Activated T-cell treated with anti-CD3 and anti-CD28 coated beads, Interleukin-2, amount 50 U/mL, for 72 hours (primary cell): ENCODE data around the gene ARHGEF10L. TPM values are rescaled to one million over a fixed set of nuclear protein-coding genes. Genes with fewer than 3 reads are reported as not detected.
"Not testable (repeated sequence)": the region's sequence is repeated elsewhere in the genome, so short reads cannot be mapped to it uniquely, and the experiment has no call there.

Experiments used
- ATAC-seq, 2 donors: fragments of 150-1000 bp; cut with Tn5 transposase; replicated peaks in 1 of 2; 2 replicates each; pipeline ENCODE4 v1.10.0; 2021; ENCODE audit warnings: moderate library complexity in 2 of 2, mild to moderate bottlenecking in 1 of 2
- DNase-seq, 2 donors: peaks; one replicate each; pipeline ENCODE4 v3.0.0; 2021 to 2022; ENCODE audit warnings: mixed read lengths in 1 of 2
- H3K27ac Mint-ChIP-seq: one replicate; pipeline ENCODE4 v1.8.0; 2022; ENCODE audit warnings: mild to moderate bottlenecking, moderate library complexity, mixed read lengths
- H3K27me3 Mint-ChIP-seq: one replicate; pipeline ENCODE4 v1.8.0; 2022; ENCODE audit warnings: low read depth, mixed read lengths
- H3K36me3 Mint-ChIP-seq, 2 donors: one replicate each; pipeline ENCODE4 v1.8.0; 2022; ENCODE audit warnings: mixed read lengths in 2 of 2, mild to moderate bottlenecking in 1 of 2; ENCODE audit not compliant: insufficient read depth in 2 of 2
- H3K4me1 Mint-ChIP-seq: one replicate; pipeline ENCODE4 v1.8.0; 2022; ENCODE audit warnings: low read depth, mixed read lengths
- H3K4me3 Mint-ChIP-seq, 2 donors: one replicate each; pipeline ENCODE4 v1.8.0; 2022; ENCODE audit warnings: mild to moderate bottlenecking in 2 of 2, mixed read lengths in 2 of 2, moderate library complexity in 2 of 2
- H3K9me3 Mint-ChIP-seq, 2 donors: one replicate each; pipeline ENCODE4 v1.8.0; 2022; ENCODE audit warnings: mixed read lengths in 2 of 2
- total RNA-seq, 2 donors: library from RNA; stranded (reverse); gene quantifications; one replicate each; pipeline ENCODE4 v1.2.3, GENCODE V29; 2022

Gene ARHGEF10L
- total RNA-seq, 2 donors from 2014 or later, result not detected

GRCh38 chr1:17741052-17741451 lies 201.6 kb downstream of the ARHGEF10L start:
- H3K36me3 Mint-ChIP-seq, result no peaks in the 10 kb centered on the region
- H3K27me3 Mint-ChIP-seq, result no peaks in the 10 kb centered on the region
- H3K4me1 Mint-ChIP-seq, result no peaks in the 10 kb centered on the region
- no peaks in the 10 kb centered on the region for H3K9me3 Mint-ChIP-seq
- H3K27ac Mint-ChIP-seq, result no peak overlapping the region
- ATAC-seq (no peak), DNase-seq (no peak)
- H3K4me3 Mint-ChIP-seq, result no peak overlapping the region

DNA sequence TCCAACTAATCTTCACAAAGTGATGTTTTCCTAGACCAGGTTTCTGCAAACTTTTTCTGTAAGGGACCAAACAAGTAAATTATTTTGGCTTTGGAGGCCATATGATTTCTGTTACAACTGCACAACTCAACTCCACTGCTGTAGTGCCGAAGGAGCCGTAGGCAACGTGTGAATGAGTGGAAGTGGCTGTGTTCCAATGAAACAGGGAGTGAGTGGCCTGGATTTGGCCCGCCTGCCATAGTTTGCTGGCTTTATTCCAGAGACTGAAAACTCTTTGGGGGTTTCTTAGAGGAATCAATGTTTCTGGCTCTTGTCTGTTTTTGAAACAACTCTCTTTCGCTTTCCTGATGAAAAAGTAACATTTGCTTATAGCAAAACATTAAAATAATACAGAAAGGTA lies 203.1 kb downstream of the ARHGEF10L start:
- Mint-ChIP-seq H3K27me3 (no peaks in the 10 kb centered on the region), H3K9me3 (no peaks in the 10 kb centered on the region), H3K4me3 (no peak overlapping the region), H3K36me3 (no peaks in the 10 kb centered on the region), H3K27ac (no peak overlapping the region), H3K4me1 (no peaks in the 10 kb centered on the region)
- DNase-seq (no peak), ATAC-seq (no peak)

- Mint-ChIP-seq H3K4me3 (no peak overlapping the region), H3K27me3 (no peaks in the 10 kb centered on the region)
- no peak for DNase-seq
Observed at GRCh38 chr1:17743008-17743647, 203.6 kb downstream of the ARHGEF10L start.

GRCh38 chr1:17743925-17744324 lies 204.4 kb downstream of the ARHGEF10L start:
- H3K36me3 Mint-ChIP-seq, result no peaks in the 10 kb centered on the region
- H3K4me3 Mint-ChIP-seq, result no peak overlapping the region
- H3K27me3 Mint-ChIP-seq, result no peaks in the 10 kb centered on the region
- no peak overlapping the region for H3K27ac Mint-ChIP-seq
- no peaks in the 10 kb centered on the region for H3K4me1 Mint-ChIP-seq
- DNase-seq (no peak), ATAC-seq (no peak)
- no peaks in the 10 kb centered on the region for H3K9me3 Mint-ChIP-seq

More at GRCh38 chr1:17743008-17743647, 203.6 kb downstream of the ARHGEF10L start:
- Mint-ChIP-seq H3K27ac (no peak overlapping the region), H3K36me3 (no peaks in the 10 kb centered on the region), H3K4me1 (no peaks in the 10 kb centered on the region), H3K9me3 (no peaks in the 10 kb centered on the region)
- ATAC-seq, result no peak

DNA sequence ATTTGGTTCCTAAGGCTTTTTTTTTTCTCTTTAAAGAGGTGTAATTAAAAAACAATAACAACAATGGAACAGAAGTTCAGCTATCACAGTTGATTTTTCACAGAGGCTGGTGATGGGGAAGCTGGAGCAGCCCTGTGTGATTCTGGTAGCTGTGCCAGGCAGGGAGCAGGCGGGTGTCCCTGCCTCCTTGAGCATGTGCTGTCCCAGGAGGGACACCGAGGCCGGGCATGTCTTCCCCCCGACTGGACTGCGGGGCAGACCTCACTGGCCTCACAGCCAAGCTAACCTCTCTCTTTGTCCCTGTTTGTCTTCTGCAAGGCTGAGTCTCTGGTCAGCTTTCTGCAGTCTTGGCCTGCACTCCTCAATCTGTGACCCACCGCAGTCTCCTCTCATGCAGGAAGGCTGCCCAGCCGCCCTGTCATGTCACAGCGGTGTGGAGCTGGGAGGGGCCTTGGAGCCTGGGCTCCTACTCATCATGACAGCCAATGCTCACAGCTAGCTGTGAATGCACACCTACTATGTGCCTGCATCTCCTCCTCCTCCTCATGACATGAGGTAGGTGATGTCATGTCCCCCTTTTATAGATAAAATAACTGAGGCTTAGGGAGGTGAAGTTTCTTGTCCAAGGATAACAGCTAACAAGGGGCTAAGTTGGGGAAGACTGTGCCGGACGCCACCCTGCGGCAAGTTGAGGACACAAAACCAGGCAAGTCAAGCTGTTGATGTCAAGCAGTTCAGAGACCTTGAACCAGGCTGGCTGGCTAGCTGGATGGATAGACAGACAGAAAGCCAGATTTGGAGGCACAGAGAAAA lies 205.4 kb downstream of the ARHGEF10L start:
- no peaks in the 10 kb centered on the region for H3K4me1 Mint-ChIP-seq
- H3K27ac Mint-ChIP-seq, result no peak overlapping the region
- no peak overlapping the region for H3K4me3 Mint-ChIP-seq
- H3K27me3 Mint-ChIP-seq, result no peaks in the 10 kb centered on the region
- no peak for DNase-seq
- H3K9me3 Mint-ChIP-seq, result no peaks in the 10 kb centered on the region
- no peaks in the 10 kb centered on the region for H3K36me3 Mint-ChIP-seq
- ATAC-seq, result no peak

DNA sequence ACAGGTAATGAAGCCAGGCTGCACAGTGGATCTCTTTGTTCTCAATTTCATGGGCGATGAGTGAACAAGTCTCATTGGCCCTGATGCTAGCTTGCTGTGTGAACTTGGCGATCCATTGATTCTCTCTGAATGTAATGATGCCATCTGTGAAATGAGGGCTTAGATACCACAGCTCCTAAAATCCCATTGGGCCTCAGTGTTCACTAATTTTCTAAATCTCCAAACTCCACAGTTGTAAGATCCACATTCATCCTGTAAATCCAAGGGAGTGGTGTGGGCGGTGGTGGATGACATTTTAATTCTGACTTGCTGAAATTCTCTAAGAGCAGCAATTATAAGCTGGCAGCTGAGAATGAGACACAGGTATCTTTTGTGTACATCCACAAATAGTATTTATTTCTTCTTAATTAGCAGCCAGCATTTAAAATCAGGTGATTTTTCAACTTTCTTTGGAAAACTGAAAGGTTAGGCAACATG lies 206.0 kb downstream of the ARHGEF10L start:
- Mint-ChIP-seq H3K4me1 (no peaks in the 10 kb centered on the region), H3K4me3 (no peak overlapping the region), H3K36me3 (no peaks in the 10 kb centered on the region), H3K27ac (no peak overlapping the region), H3K27me3 (no peaks in the 10 kb centered on the region), H3K9me3 (no peaks in the 10 kb centered on the region)
- DNase-seq (no peak), ATAC-seq (no peak)

- not testable (repeated sequence) for H3K27ac Mint-ChIP-seq, DNase-seq, H3K36me3 Mint-ChIP-seq, H3K4me1 Mint-ChIP-seq, H3K27me3 Mint-ChIP-seq, H3K9me3 Mint-ChIP-seq, ATAC-seq, H3K4me3 Mint-ChIP-seq
Observed at GRCh38 chr1:17746281-17746680, 206.8 kb downstream of the ARHGEF10L start.

GRCh38 chr1:17746920-17747319 lies 207.4 kb downstream of the ARHGEF10L start:
- no peaks in the 10 kb centered on the region for H3K36me3 Mint-ChIP-seq
- H3K27me3 Mint-ChIP-seq, result no peaks in the 10 kb centered on the region
- no peaks in the 10 kb centered on the region for H3K4me1 Mint-ChIP-seq
- no peak overlapping the region for H3K27ac Mint-ChIP-seq
- H3K9me3 Mint-ChIP-seq, result no peaks in the 10 kb centered on the region
- no peak overlapping the region for H3K4me3 Mint-ChIP-seq
- no peak for DNase-seq
- ATAC-seq, result no peak

Other genes starting within 250 kb of the ARHGEF10L start
- gene PADI4, start 231.5 kb upstream of the ARHGEF10L start, total RNA-seq, result 1 to 10 TPM in 1 of 2 donors, under 1 TPM in 1; 0.79 to 1.9 TPM
- not detected for gene PADI6, start 167.5 kb upstream of the ARHGEF10L start, total RNA-seq
- 100 to 1,000 TPM; 217 to 272 TPM for gene RCC2, start 100.0 kb upstream of the ARHGEF10L start, total RNA-seq
- gene ACTL8, start 215.6 kb downstream of the ARHGEF10L start, total RNA-seq, result not detected